ENCODE data around the gene SCNN1G.

SCNN1G gene

GRCh38 chr16:23155445-23156049 is 27.0 kb upstream of the SCNN1G start:
- no peak for TF ChIP-seq CTCF (IDR thresholded peaks at IDR 0.05; ENCODE audit: low read depth, low read length)
- H3K4me3 ChIP-seq (ENCODE audit: low read depth, low read length): no peak overlapping the region

- TF ChIP-seq CTCF (IDR thresholded peaks at IDR 0.05; ENCODE audit: low read depth, low read length): no peak
- no peak overlapping the region for H3K4me3 ChIP-seq (ENCODE audit: low read depth, low read length)
These were observed 26.4 kb upstream of the SCNN1G start for GRCh38 chr16:23156110-23156509.

- H3K4me3 ChIP-seq (ENCODE audit: low read depth, low read length): no peak overlapping the region
These were observed 25.5 kb upstream of the SCNN1G start for GRCh38 chr16:23156946-23157460.

GRCh38 chr16:23158114-23158513 is 24.4 kb upstream of the SCNN1G start:
- no peak for TF ChIP-seq CTCF (IDR thresholded peaks at IDR 0.05; ENCODE audit: low read depth, low read length)
- H3K4me3 ChIP-seq (ENCODE audit: low read depth, low read length): no peak overlapping the region

More at GRCh38 chr16:23156946-23157460, 25.5 kb upstream of the SCNN1G start:
- TF ChIP-seq CTCF (IDR thresholded peaks at IDR 0.05; ENCODE audit: low read depth, low read length): no peak

- no peak overlapping the region for H3K4me3 ChIP-seq (ENCODE audit: low read depth, low read length)
- TF ChIP-seq CTCF (IDR thresholded peaks at IDR 0.05; ENCODE audit: low read depth, low read length): no peak
These were observed 22.5 kb upstream of the SCNN1G start for GRCh38 chr16:23160082-23160481.

- no peak for TF ChIP-seq CTCF (IDR thresholded peaks at IDR 0.05; ENCODE audit: low read depth, low read length)
These were observed 22.0 kb upstream of the SCNN1G start for GRCh38 chr16:23160574-23160973.

GRCh38 chr16:23163921-23164320 is 18.6 kb upstream of the SCNN1G start:
- TF ChIP-seq CTCF (IDR thresholded peaks at IDR 0.05; ENCODE audit: low read depth, low read length): no peak
- no peak overlapping the region for H3K4me3 ChIP-seq (ENCODE audit: low read depth, low read length)

More at GRCh38 chr16:23160574-23160973, 22.0 kb upstream of the SCNN1G start:
- no peak overlapping the region for H3K4me3 ChIP-seq (ENCODE audit: low read depth, low read length)

Measured in WI38 (cell line).